Measurements from ENCODE around the gene CTNNA3. TPM values are rescaled to one million over a fixed set of nuclear protein-coding genes. Genes with fewer than 3 reads are reported as not detected.

The CTNNA3 gene
- total RNA-seq, 4 donors from 2014 or later, result under 0.01 to 0.38 (median 0.27) TPM

DNA sequence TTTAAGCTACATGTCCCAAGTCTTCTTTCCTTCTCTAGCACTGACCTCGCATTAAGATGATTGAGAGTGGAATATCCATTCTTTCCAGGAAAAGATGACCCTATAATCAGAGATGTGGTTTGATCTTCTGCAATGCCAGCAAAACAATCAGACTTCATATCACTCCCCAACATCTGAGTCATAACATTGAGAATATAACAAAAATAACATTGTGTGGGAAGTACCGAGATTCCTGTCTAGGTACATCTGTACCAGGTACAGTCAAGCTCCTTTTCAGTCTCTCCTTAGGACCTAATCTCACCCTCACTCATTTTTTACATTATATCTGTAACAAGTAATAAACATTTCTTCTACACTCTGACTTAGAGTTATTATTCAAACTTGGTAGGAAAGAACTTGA is 568.6 kb downstream of the CTNNA3 start:
- TF ChIP-seq, protein P1, sequence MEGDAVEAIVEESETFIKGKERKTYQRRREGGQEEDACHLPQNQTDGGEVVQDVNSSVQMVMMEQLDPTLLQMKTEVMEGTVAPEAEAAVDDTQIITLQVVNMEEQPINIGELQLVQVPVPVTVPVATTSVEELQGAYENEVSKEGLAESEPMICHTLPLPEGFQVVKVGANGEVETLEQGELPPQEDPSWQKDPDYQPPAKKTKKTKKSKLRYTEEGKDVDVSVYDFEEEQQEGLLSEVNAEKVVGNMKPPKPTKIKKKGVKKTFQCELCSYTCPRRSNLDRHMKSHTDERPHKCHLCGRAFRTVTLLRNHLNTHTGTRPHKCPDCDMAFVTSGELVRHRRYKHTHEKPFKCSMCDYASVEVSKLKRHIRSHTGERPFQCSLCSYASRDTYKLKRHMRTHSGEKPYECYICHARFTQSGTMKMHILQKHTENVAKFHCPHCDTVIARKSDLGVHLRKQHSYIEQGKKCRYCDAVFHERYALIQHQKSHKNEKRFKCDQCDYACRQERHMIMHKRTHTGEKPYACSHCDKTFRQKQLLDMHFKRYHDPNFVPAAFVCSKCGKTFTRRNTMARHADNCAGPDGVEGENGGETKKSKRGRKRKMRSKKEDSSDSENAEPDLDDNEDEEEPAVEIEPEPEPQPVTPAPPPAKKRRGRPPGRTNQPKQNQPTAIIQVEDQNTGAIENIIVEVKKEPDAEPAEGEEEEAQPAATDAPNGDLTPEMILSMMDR (IDR thresholded peaks at IDR 0.05; ENCODE audit: low read depth), result no peak

DNA sequence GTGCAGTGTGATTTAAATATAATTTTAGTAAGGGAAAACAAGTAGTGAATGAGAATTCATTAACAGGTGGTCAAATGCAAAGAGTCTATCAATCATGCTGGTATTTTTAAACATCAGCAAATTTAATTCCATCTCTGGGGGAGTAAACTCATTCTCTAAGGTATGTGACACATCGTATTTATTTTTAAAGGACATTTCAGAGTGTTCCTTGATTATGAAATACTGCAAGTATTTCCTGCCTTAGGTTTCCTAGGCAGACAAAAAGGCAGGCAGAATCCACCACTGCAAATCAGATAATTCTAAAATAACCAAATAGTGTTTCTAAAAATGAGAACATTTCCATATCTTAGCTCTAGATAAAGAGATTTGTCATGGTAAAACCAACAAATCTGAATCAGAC is 576.3 kb downstream of the CTNNA3 start:
- TF ChIP-seq, protein P1 (IDR thresholded peaks at IDR 0.05; ENCODE audit: low read depth), result no peak

DNA sequence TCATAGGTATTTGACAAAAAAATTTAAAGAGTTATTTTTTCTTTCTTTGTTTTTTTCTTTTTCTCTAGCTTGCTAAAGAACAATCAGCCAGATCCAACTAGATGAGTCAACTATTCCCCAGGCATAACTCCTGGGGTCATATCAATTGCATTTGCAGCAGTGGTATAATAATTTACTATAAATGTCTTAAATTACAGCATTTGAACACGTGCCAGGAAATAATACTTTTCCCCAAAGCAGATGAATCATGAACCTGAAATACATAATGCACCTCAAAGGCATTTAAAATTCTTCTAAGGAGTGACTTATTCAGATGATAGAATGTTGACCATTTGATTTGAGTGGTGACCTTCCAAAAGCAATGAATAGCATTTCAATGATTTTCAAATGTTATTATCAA is 580.0 kb downstream of the CTNNA3 start:
- TF ChIP-seq, protein P1 (IDR thresholded peaks at IDR 0.05; ENCODE audit: low read depth), result no peak

DNA sequence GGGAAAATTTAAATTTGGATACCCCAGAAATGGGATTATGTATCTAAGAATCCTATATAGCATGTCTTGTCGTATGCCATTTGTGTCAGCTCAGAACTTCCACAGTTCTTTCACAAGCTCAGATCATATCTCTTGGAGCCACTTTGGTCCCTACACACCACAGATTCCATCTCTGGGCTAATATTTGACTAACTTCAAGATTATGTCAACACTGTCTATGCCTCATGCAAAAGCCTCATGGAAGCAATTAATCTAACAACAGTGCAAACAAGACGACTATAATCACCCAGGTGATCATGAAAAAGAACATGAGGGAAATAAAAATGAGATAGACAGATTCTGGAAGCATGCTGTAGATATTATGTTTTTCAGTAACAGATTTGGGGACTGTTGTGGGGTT is 581.0 kb downstream of the CTNNA3 start:
- TF ChIP-seq, protein P1 (IDR thresholded peaks at IDR 0.05; ENCODE audit: low read depth), result no peak

DNA sequence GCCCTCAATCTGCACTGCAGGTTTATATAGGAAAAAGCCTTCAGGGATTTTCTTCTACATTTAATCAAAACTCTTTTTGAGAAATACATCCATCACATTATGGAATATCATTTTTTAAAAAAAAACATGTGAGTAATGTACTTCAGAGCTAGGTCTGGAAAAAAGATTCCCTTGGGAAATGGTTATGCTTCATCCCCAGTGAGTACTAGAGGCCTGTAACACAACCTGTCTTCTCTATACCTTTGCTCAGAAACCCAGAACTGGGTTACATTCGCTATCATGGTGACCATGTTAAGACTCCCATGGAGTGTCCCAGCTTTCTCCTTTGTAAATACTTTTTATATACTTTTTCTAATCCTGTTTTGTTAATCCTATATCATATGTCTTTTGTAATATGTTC is 583.2 kb downstream of the CTNNA3 start:
- TF ChIP-seq, protein P1 (IDR thresholded peaks at IDR 0.05; ENCODE audit: low read depth), result no peak

DNA sequence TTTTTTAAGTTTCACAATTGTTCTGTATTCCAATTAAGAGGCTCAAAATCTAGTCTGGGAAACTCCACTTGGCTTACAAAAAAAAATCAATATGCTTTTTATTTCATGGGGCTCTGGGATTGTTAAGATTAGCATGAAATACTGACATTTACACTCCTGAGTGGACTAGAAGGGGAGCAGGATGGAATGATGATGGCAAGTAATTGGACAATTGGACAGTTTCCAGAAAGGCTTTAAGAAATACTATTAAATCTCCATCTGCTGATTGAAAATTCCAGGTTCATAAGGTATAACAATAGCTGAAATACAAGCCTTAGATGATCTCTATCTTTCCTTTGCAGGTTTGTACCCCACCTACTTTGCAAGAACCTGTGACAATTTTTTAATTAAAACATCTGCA is 585.7 kb downstream of the CTNNA3 start:
- TF ChIP-seq, protein P1 (IDR thresholded peaks at IDR 0.05; ENCODE audit: low read depth), result no peak

DNA sequence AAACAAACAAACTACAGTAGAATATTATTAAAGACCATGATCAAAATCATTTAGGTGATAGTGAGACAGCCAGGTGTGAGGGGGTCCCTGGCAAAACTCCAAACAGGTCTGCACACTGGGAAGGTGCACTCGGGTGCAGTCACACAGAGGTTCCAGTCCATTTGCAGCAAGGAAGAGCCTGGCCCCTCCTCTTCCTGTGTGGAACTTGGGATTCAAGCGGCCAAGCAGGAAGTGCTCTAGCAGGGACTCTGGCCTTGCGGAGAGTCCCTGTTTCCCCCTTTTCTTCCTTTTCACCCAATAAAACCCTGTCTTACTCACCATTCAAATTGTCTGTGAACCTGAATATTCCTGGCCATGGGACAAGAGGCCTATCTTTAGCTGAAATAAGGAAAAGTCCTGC is 588.3 kb downstream of the CTNNA3 start:
- TF ChIP-seq, protein P1 (IDR thresholded peaks at IDR 0.05; ENCODE audit: low read depth), result no peak

Data from subcutaneous adipose tissue (tissue), 4 donors.